MM.1S (cell line): ENCODE data around the gene SRSF2.

Experiments
- CTCF ChIP-seq: fragments of 300-600 bp; sonication (generic); IDR thresholded peaks from 2 replicates; pipeline ENCODE4 v1.5.1; 2016; ENCODE audit warnings: antibody characterized with exemption, low read length, mixed read lengths
- EZH2 ChIP-seq: fragments of 300-600 bp; sonication (generic); optimal IDR thresholded peaks from 2 replicates; pipeline ENCODE3; 2017; ENCODE audit warnings: low read depth, mild to moderate bottlenecking, antibody characterized with exemption, low read length, mixed read lengths
- EZH2phosphoT487 ChIP-seq: fragments of 300-600 bp; sonication (generic); IDR thresholded peaks from 2 replicates; pipeline ENCODE4 v1.6.1; 2018; ENCODE audit warnings: antibody characterized with exemption, low read length

DNA sequence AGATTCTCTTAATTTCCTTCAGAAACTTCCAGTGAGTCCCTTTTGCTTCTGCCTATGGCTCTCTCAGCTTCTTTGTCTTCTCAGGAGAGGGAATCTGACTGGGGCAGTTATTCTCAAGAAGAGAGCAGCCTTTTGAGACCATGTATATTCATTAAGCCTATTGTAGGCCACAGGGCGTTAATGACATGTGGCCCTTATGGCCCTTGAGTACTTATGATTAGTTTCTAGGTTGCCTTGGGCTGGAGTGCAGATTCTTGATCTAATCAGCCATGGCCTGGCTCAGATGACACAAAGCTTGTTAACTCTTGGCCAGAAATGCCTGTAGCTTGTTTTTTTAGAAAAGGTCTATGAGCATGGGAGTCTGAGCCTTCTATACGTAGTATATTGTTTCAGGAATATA, 18.2 kb upstream of the SRSF2 start:
- TF ChIP-seq CTCF (no peak), EZH2phosphoT487 (no peak), EZH2 (no peak)
